OCI-LY7 (cell line): Measurements from ENCODE around the gene MRPS18A.

ENCODE experiments used
- EZH2phosphoT487 ChIP-seq: fragments of 200-600 bp; sonication (generic); IDR thresholded peaks from 2 replicates; pipeline ENCODE4 v1.6.1; 2018; ENCODE audit warnings: low read depth, borderline replicate concordance, mild to moderate bottlenecking, mixed run types, antibody characterized with exemption, low read length, moderate library complexity, mixed read lengths
- TF ChIP-seq, protein P1 (sequence below): fragments of 200-600 bp; sonication (generic); conservative IDR thresholded peaks from 2 replicates; pipeline ENCODE4 v1.5.1; 2014; ENCODE audit warnings: mild to moderate bottlenecking, antibody characterized with exemption, low read length, moderate library complexity, mixed read lengths

DNA sequence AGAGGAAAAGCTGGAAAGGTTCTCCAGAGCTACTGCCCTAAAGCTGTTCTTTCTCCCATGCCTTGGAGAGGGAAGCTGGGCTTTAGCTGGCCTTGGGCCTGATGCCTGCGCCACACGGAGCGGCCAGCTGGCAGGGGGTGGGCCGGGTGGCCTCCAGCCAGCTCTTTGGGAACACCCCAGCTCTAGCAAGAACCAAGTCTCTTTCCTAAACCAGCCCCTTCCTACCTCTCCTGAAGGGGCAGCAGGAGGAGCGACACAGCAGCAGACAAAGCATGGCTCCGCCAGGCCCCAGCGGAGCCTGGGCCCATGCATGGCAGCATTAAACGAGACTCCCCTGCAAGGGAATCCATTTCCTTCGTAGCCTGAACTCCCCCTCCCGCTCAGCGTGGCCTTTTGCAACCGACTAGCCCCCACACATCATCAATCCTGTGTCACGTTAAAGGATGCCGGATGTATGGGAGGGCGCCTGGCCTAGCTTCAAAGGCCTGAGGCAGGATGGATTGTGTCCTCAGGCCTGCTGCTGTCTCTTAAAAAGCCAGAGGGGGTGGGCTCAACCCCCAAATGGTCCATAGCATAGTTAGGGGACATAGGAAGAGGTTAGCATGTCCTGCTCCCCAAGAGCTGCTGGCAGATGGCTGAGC is 14.0 kb downstream of the MRPS18A start:
- TF ChIP-seq, protein P1, sequence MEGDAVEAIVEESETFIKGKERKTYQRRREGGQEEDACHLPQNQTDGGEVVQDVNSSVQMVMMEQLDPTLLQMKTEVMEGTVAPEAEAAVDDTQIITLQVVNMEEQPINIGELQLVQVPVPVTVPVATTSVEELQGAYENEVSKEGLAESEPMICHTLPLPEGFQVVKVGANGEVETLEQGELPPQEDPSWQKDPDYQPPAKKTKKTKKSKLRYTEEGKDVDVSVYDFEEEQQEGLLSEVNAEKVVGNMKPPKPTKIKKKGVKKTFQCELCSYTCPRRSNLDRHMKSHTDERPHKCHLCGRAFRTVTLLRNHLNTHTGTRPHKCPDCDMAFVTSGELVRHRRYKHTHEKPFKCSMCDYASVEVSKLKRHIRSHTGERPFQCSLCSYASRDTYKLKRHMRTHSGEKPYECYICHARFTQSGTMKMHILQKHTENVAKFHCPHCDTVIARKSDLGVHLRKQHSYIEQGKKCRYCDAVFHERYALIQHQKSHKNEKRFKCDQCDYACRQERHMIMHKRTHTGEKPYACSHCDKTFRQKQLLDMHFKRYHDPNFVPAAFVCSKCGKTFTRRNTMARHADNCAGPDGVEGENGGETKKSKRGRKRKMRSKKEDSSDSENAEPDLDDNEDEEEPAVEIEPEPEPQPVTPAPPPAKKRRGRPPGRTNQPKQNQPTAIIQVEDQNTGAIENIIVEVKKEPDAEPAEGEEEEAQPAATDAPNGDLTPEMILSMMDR: no peak
- TF ChIP-seq EZH2phosphoT487: no peak
